Neural cell (in vitro differentiated cells): ENCODE results near the gene SPATA2L. TPM values are rescaled to one million over a fixed set of nuclear protein-coding genes. Genes with fewer than 3 reads are reported as not detected.

ENCODE experiments used
- H2AFZ ChIP-seq: fragments of 200-600, 300-800 bp; sonication (generic), shearing (Covaris generic); 2 replicates; pipeline ENCODE4 v1.6.0; 2014; ENCODE audit warnings: low read depth, mild to moderate bottlenecking, antibody characterized with exemption, low read length, moderate library complexity
- H3F3A ChIP-seq: fragments of 200-600 bp; shearing (Covaris generic); 2 replicates; pipeline ENCODE4 v1.6.1; 2016; ENCODE audit warnings: mild to moderate bottlenecking, moderate library complexity, mixed read lengths, antibody characterized with exemption, low read length; ENCODE audit not compliant: insufficient read depth, poor library complexity, severe bottlenecking
- H3K27ac ChIP-seq: fragments of 200-600, 300-800 bp; sonication (generic), shearing (Covaris generic); 2 replicates; pipeline ENCODE4 v1.5.1; 2014; ENCODE audit warnings: mild to moderate bottlenecking, low read length, moderate library complexity
- H3K27me3 ChIP-seq: fragments of 300-800, 200-600 bp; sonication (generic), shearing (Covaris generic); 2 replicates; pipeline ENCODE4 v1.6.0; 2014; ENCODE audit warnings: mild to moderate bottlenecking, low read depth, low read length, moderate library complexity; ENCODE audit not compliant: insufficient read depth
- H3K36me3 ChIP-seq: fragments of 300-800, 200-600 bp; sonication (generic), shearing (Covaris generic); 2 replicates; pipeline ENCODE4 v1.5.1; 2014; ENCODE audit warnings: mild to moderate bottlenecking, antibody characterized with exemption, low read length, moderate library complexity; ENCODE audit not compliant: insufficient read depth
- H3K4me2 ChIP-seq: fragments of 300-800, 200-600 bp; sonication (generic), shearing (Covaris generic); 2 replicates; pipeline ENCODE4 v1.6.0; 2014; ENCODE audit warnings: mild to moderate bottlenecking, low read length
- H3K4me3 ChIP-seq: fragments of 300-800, 200-600 bp; sonication (generic), shearing (Covaris generic); 2 replicates; pipeline ENCODE4 v1.5.1; 2014; ENCODE audit warnings: mild to moderate bottlenecking, low read length, moderate library complexity
- H3K79me2 ChIP-seq: fragments of 200-600 bp; shearing (Covaris generic); replicated peaks from 2 replicates; pipeline ENCODE4 v1.6.0; 2014; ENCODE audit warnings: mild to moderate bottlenecking, low read length, moderate library complexity; ENCODE audit not compliant: insufficient read depth
- H3K9ac ChIP-seq: fragments of 300-800, 200-600 bp; sonication (generic), shearing (Covaris generic); 2 replicates; pipeline ENCODE4 v1.6.1; 2016; ENCODE audit warnings: mild to moderate bottlenecking, low read length, mixed read lengths
- H3K9me2 ChIP-seq: fragments of 200-600 bp; shearing (Covaris generic); 2 replicates; pipeline ENCODE4 v1.6.1; 2016; ENCODE audit warnings: mild to moderate bottlenecking, low read length, mixed read lengths; ENCODE audit not compliant: insufficient read depth
- H3K9me3 ChIP-seq: fragments of 200-600, 300-800 bp; sonication (generic), shearing (Covaris generic); 2 replicates; pipeline ENCODE4 v1.6.1; 2016; ENCODE audit warnings: mild to moderate bottlenecking, mixed run types, low read length, moderate library complexity, mixed read lengths
- H4K20me1 ChIP-seq: fragments of 200-600 bp; shearing (Covaris generic); 2 replicates; pipeline ENCODE4 v1.6.1; 2016; ENCODE audit warnings: mild to moderate bottlenecking, mixed run types; ENCODE audit not compliant: insufficient read depth
- EP300 ChIP-seq: fragments of 450-650 bp; conservative IDR thresholded peaks from 2 replicates; pipeline ENCODE4 v1.6.1; 2014; ENCODE audit warnings: antibody characterized with exemption, mild to moderate bottlenecking, moderate library complexity; ENCODE audit not compliant: poor library complexity, severe bottlenecking
- EZH2 ChIP-seq: fragments of 200-600, 300-800 bp; shearing (Covaris generic), sonication (generic); IDR thresholded peaks from 2 replicates; pipeline ENCODE4 v1.6.1; 2014; ENCODE audit warnings: antibody characterized with exemption, low read length, borderline replicate concordance, mild to moderate bottlenecking; ENCODE audit not compliant: insufficient read depth, poor library complexity, severe bottlenecking
- MXI1 ChIP-seq: fragments of 450-650 bp; conservative IDR thresholded peaks from 2 replicates; pipeline ENCODE4 v1.6.1; 2014; ENCODE audit warnings: antibody characterized with exemption, mild to moderate bottlenecking; ENCODE audit not compliant: poor library complexity, severe bottlenecking
- POLR2AphosphoS5 ChIP-seq: IDR thresholded peaks from 2 replicates; pipeline ENCODE4 v1.6.1; 2012
- RAD21 ChIP-seq: fragments of 450-650 bp; conservative IDR thresholded peaks from 2 replicates; pipeline ENCODE4 v1.6.1; 2014; ENCODE audit warnings: antibody characterized with exemption, mild to moderate bottlenecking, moderate library complexity
- SMC3 ChIP-seq: fragments of 450-650 bp; conservative IDR thresholded peaks from 2 replicates; pipeline ENCODE4 v1.6.1; 2014; ENCODE audit warnings: antibody characterized with exemption, mild to moderate bottlenecking, moderate library complexity; ENCODE audit not compliant: poor library complexity
- TAF1 ChIP-seq: IDR thresholded peaks from 2 replicates; pipeline ENCODE4 v1.6.1; 2012; ENCODE audit warnings: low read depth
- polyA plus RNA-seq: library from polyadenylated mRNA; depleted of rRNA; stranded (reverse); fragments of >200 nt; gene quantifications from 2 replicates; pipeline ENCODE4 v1.2.3, GENCODE V29; 2014
- TF ChIP-seq, protein P1 (sequence below): fragments of 450-650 bp; IDR thresholded peaks from 2 replicates; pipeline ENCODE4 v1.5.1; 2014; ENCODE audit warnings: antibody characterized with exemption, mild to moderate bottlenecking, moderate library complexity; ENCODE audit not compliant: poor library complexity, severe bottlenecking
- TF ChIP-seq, protein P2 (sequence below): IDR thresholded peaks from 2 replicates; pipeline ENCODE4 v1.6.1; 2012; ENCODE audit warnings: borderline replicate concordance

The SPATA2L gene
- polyA plus RNA-seq, 1 donor from 2014 or later = 39.1 TPM

DNA sequence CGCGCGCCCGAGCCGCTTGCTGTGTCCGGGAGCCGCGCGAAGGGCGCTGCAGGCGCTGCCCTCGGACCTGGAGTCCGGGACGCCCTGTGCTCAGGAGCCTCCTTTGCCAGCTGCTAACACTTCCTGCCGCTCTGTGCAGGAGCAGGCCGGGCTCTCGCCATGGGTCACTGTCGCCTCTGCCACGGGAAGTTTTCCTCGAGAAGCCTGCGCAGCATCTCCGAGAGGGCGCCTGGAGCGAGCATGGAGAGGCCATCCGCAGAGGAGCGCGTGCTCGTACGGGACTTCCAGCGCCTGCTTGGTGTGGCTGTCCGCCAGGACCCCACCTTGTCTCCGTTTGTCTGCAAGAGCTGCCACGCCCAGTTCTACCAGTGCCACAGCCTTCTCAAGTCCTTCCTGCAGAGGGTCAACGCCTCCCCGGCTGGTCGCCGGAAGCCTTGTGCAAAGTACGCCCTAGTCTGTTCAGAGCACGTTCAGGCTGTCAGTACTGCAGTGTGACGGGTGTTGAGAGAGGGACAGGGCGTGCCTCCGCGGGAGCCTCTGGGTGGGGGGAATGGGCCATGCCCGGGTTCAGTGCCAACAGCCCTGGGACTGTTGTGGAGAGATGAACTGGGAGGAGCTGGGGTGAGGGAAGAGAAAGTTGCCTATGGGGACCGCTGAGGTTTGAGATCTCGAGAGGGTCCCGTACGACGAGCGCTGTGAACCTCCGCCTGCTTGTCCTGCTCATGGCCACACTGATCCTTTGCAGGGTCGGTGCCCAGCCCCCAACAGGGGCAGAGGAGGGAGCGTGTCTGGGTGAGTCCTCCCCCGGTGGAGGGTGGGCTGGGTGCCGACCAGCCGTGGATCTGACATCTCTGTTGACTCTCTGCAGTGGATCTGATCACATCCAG lies 21.1 kb upstream of the SPATA2L start:
- peak overlapping the region; percentile 93 for H3K4me3 ChIP-seq
- no peak overlapping the region for H2AFZ ChIP-seq
- H3K79me2 ChIP-seq = no peaks in the 10 kb centered on the region
- peak overlapping the region; percentile 49 for H3K4me2 ChIP-seq
- no peaks in the 10 kb centered on the region for H3K9me2 ChIP-seq
- no peaks in the 10 kb centered on the region for H3K9me3 ChIP-seq
- no peaks in the 10 kb centered on the region for H3F3A ChIP-seq
- TF ChIP-seq POLR2AphosphoS5 (no peak), RAD21 (no peak), EP300 (no peak), MXI1 (no peak), SMC3 (no peak), TAF1 (no peak), EZH2 (no peak)
- TF ChIP-seq, protein P1, sequence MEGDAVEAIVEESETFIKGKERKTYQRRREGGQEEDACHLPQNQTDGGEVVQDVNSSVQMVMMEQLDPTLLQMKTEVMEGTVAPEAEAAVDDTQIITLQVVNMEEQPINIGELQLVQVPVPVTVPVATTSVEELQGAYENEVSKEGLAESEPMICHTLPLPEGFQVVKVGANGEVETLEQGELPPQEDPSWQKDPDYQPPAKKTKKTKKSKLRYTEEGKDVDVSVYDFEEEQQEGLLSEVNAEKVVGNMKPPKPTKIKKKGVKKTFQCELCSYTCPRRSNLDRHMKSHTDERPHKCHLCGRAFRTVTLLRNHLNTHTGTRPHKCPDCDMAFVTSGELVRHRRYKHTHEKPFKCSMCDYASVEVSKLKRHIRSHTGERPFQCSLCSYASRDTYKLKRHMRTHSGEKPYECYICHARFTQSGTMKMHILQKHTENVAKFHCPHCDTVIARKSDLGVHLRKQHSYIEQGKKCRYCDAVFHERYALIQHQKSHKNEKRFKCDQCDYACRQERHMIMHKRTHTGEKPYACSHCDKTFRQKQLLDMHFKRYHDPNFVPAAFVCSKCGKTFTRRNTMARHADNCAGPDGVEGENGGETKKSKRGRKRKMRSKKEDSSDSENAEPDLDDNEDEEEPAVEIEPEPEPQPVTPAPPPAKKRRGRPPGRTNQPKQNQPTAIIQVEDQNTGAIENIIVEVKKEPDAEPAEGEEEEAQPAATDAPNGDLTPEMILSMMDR = no peak
- TF ChIP-seq, protein P2, sequence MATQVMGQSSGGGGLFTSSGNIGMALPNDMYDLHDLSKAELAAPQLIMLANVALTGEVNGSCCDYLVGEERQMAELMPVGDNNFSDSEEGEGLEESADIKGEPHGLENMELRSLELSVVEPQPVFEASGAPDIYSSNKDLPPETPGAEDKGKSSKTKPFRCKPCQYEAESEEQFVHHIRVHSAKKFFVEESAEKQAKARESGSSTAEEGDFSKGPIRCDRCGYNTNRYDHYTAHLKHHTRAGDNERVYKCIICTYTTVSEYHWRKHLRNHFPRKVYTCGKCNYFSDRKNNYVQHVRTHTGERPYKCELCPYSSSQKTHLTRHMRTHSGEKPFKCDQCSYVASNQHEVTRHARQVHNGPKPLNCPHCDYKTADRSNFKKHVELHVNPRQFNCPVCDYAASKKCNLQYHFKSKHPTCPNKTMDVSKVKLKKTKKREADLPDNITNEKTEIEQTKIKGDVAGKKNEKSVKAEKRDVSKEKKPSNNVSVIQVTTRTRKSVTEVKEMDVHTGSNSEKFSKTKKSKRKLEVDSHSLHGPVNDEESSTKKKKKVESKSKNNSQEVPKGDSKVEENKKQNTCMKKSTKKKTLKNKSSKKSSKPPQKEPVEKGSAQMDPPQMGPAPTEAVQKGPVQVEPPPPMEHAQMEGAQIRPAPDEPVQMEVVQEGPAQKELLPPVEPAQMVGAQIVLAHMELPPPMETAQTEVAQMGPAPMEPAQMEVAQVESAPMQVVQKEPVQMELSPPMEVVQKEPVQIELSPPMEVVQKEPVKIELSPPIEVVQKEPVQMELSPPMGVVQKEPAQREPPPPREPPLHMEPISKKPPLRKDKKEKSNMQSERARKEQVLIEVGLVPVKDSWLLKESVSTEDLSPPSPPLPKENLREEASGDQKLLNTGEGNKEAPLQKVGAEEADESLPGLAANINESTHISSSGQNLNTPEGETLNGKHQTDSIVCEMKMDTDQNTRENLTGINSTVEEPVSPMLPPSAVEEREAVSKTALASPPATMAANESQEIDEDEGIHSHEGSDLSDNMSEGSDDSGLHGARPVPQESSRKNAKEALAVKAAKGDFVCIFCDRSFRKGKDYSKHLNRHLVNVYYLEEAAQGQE = no peak
- H3K27ac ChIP-seq = no peak overlapping the region
- peaks cover 9% of the 10 kb centered on the region for H4K20me1 ChIP-seq
- H3K27me3 ChIP-seq = no peaks in the 10 kb centered on the region
- peak overlapping the region; percentile 81 for H3K9ac ChIP-seq
- H3K36me3 ChIP-seq = no peaks in the 10 kb centered on the region

DNA sequence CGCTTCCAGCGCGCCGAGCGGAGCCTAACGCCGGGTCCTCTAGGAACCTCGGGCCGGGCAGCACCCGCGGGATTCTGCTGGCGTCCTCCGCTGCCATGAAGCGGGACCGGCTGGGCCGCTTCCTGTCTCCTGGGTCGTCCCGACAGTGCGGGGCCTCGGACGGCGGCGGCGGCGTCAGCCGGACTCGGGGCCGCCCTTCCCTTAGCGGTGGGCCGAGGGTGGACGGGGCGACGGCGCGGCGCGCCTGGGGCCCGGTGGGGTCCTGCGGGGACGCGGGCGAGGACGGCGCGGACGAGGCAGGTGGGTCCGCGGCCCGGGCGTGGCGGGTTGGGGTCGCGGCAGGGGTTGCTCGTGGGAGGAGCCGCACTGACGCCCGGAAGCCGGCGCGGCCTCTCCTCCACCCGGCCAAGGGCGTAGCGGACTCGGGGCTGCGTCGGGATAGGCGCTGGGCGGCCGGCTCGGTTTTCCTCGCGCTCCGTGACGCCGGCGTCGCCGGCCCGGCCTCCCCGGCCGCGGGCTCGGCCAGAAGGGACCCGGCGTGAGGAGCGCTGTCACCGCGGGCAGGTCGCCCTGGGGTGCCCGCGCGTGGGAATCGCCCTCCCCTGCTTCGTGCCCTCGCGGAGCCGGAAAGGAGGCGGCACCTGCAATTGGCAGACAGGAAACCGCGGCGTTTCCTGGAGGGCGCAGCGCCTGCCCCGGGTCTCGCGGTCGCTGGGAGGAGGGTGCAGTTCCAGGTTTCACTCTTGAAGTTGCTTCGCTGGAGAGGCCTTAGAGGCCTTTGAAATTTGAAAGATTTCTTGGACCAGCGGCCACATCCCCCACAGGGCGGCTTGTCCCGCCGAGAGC lies 20.3 kb upstream of the SPATA2L start:
- peak overlapping the region; percentile 78 for H3K27ac ChIP-seq
- no peaks in the 10 kb centered on the region for H3K9me3 ChIP-seq
- no peaks in the 10 kb centered on the region for H3F3A ChIP-seq
- TF ChIP-seq, protein P2 = no peak
- TF ChIP-seq RAD21 (no peak), POLR2AphosphoS5 (no peak), SMC3 (no peak), EP300 (no peak), EZH2 (no peak), MXI1 (no peak), TAF1 (no peak)
- TF ChIP-seq, protein P1 = no peak
- no peaks in the 10 kb centered on the region for H3K36me3 ChIP-seq
- peak overlapping the region; percentile 81 for H3K9ac ChIP-seq
- peak overlapping the region; percentile 93 for H3K4me3 ChIP-seq
- H3K4me2 ChIP-seq = peak overlapping the region; percentile 49
- peaks cover 9% of the 10 kb centered on the region for H4K20me1 ChIP-seq
- H2AFZ ChIP-seq = no peak overlapping the region
- H3K27me3 ChIP-seq = no peaks in the 10 kb centered on the region
- H3K79me2 ChIP-seq = no peaks in the 10 kb centered on the region
- H3K9me2 ChIP-seq = no peaks in the 10 kb centered on the region
